AG08396 (cell line): ENCODE measurements around the gene SMPD1.

Experiments
- DNase-seq: peaks from one replicate; pipeline ENCODE4 v3.0.0; 2012; ENCODE audit warnings: low spot score, mixed read lengths

Gene SMPD1

DNA sequence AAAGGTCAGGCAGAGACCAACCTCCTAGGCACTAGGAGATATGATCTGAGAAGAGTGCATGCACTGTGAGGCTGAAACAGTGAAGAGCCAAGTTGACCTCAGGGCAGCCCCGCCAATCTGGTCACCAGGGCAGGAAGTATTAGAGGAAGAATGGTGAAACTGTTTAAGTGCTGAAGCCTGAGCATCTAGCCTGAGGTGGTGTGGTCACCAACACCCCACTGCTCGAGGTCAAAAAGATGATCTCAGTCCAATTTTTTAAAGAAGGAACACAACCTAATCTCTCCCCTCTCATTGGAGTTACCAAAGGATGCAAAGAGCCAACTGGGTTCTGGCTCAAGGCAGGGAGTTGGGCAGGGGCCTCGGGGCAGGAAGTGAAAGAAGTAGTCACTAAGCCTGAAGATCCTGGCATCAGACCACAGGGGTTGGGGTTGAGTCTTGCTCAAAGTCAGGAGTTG, 24.6 kb downstream of the SMPD1 start:
- DNase-seq, result no peak

DNA sequence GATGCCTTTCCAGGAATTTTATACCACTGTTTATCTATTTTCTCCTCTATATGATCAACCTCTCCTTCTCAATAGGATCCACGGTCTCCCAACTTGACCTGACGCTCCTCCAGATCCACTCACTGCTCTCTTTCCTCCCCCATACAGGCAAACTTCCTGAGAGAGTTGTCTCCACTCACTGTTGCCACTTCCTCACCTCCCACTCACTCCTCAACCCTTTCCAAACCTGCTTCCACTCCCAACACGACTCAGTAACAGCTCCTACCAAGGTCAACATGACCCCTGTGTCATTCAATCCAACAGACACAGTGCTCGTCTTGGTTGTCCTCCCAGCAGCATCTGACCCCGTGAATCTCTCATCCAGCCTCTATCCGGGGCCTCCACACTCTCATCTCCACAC, 25.5 kb downstream of the SMPD1 start:
- DNase-seq, result no peak

DNA sequence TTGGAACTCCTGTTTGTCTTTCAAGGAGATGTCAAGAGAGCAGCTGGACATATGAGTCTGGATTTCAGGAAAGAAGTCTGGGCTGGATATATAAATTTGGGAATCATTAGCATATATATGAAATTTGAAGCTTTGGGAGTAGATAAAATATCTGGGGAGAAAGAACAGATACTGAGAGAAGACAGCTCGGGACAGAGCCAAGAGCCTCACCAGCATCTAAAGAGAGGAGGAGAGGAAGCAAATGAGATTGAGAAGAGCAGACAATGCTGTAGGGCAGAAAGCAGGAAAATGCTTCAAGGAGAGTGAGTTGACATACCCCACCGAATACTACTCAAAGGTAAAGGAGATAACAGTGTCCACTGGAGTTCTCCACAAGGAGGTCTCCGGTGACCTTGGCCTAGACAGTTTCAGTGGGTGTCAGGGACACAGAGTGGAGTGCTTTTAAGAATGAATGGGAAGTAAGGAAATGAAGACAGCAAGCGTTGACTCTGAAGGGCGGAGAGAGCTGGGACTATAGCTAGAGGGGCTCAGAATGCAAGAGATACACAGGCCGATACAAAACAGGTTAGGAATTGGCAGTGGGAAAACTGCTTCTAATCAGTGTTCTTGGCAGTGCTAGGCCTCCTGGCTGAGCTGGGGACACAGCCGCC, 27.8 kb downstream of the SMPD1 start:
- DNase-seq, result peak; percentile 42

DNA sequence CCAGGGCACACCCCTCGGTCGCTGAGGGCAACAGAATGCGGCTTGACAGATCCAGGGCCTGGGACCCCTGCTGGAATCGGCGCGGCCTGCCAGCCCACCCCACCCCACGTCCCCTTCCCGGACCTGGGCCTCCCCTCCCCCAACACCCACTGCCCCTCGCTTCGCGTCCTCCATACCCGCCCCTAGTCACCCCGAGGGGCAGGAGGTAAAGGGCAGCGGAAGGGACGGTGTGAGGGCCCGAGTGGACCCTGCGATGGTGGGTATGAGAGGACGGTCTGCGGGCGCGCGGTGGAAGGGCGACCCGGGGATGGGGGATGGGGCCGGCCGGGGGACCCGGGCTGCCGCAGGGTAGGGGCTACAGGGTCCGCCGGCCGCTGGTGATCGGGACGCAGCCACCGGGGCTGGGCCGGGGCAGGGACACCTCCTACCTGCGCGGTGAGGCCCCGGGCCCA, 28.3 kb downstream of the SMPD1 start:
- DNase-seq, result peak; percentile 29

DNA sequence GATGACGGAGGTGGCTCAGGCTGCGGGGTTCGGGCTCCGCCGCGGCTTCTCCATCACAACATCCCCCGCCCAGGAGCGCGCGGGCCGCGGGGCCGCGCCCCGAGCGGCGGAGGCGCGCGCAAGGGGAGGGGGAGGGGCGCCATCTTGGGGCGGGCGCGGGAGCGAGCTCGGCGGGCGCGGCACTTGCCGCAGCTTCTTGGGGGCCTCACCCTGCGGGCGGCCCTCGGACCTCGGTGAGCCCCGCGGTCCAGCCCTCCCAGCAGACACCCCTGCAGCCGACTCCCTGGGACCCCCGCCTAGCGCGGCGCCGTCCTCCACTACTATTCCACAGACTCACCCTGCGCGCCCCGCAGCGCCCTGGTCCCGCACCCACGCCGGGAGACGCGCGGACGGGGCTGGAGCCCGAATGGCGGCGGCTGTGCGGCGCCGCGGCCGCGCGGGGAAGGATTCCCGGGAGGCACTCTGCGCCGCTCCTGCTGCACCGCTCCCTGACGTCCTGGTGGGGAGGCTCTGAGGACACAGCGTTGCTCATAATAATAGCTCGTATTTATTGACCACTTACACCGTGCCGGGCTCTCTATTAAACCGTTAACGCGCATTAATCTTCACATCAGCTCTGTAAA, 28.8 kb downstream of the SMPD1 start, which contains the start of gene APBB1:
Gene APBB1 (minus strand): TSS at position 86 of the 623 bp plus-strand sequence. CDS start 7,747 bp downstream, outside the sequence.
- DNase-seq, result peak; percentile 92

DNA sequence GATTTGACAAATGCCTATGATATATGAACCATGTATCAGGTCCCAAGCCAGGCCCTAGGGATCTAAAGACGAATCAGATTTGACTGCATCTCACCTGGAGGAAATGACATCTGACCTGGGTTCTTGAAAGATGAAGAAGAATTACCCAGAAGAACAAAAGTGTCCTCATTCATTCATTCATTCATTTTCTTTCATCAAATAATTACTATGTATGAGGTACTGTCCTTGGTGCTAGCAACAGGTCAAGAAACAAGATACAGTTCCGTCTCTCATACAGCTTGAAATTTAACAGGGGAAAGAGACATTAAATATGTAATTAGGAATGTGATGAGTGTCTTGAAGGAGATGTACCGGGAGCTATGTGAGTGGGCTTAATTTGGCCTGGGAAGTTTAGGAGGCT, 30.4 kb downstream of the SMPD1 start:
- no peak for DNase-seq

DNA sequence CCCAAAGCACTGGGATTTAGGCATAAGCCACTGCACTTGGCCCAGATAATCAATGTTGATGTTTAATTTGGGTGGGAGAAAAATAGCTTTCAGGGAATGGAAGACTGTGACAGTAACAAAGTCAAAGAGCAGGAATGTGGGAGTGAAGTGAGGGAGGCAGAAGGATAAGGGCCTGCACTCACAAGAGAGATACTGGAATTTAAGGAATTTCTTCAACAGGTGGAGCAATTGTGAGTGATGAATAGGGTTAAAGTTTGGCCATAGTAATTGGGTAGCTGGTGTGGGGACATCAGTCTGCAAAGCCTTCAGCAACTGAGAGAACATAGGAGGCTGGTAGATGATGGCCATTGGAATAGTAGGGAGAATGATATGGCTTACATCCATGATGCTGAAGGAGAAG, 37.2 kb downstream of the SMPD1 start:
- DNase-seq, result no peak

DNA sequence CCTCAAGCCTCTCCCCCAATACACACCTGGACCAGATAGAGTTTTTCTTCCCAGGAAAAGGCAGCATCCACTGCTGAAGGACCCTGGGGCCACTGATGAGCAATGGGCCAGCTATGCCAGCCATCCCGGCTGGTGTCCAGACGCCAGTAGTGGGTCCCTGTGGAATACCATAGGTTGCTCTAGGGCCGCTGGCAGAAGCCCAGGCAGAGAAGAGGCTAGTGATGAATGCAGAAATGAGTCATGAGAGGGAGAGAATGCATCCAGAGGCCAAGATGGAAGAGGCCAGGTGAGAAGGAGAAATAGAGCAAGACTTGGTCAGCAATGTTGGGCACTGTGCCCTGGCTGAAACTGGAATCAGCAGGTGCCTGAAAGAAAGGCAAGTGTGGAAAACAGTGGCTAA, 41.6 kb downstream of the SMPD1 start:
- DNase-seq, result peak; percentile 42

DNA sequence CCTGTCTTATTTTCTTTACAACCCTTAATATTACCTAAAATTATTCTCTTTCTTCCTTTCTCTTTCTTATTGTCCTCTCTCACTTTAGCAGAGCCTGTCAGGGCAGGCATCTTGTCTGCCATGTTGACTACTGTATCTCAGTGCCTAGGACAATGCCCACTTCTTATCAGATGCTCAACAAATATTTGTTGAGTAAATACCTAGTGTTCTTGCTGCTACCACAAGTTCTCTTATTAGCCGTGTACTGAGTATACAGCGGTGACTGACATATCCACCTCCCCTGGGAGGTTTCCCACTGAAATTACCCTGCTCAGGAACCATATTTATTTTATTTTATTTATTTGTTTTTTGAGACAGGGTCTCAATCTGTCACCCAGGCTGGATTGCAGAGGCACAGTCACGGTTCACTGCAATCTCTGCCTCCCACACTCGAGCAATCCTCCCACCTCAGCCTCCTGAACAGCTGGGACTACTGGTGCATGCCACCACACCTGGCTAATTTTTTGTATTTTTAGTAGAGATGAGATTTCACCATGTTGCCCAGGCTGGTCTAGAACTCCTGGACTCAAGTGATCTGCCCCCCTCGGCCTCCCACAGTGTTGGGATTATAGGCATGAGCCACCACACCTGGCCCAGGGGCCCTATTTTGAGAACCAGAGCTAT, 43.9 kb downstream of the SMPD1 start:
- no peak for DNase-seq

DNA sequence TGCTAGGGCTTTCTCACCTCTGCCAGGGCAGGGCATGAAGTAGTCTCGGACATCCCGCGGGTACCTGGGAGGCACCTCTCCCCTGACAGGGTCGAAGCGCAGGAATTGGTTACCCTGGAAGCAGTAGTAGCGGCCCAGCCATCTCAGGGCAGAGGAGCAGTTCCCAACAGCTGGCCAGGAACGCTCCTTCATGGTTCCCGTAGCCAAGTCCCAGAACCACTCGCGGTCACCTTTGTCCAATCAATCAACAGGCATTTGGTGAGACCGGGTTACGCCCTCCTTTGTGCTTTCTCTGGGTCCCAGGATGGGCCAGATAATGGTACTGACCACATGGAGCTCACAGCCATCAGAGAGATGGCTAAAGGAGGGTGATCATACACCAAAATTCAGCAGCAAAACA, 47.1 kb downstream of the SMPD1 start:
- no peak for DNase-seq

DNA sequence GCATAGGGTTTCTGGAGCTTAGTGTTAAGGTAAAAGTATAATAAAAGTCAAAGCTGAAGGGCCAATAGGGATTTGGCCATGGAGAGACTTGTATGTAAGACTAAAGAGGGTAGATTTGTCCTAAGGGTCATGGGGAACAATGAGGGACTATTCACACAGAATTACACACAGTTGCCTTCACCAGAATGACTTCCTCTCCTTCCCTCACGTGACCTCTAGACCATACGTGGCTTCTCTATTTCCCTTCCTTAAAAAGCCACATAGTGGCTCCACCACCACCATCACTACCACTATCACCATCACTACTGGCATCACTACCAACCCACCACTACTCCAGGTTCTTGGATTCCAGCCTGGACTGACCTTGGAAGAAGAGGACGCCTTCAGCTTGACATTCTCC, 47.7 kb downstream of the SMPD1 start:
- DNase-seq, result no peak

DNA sequence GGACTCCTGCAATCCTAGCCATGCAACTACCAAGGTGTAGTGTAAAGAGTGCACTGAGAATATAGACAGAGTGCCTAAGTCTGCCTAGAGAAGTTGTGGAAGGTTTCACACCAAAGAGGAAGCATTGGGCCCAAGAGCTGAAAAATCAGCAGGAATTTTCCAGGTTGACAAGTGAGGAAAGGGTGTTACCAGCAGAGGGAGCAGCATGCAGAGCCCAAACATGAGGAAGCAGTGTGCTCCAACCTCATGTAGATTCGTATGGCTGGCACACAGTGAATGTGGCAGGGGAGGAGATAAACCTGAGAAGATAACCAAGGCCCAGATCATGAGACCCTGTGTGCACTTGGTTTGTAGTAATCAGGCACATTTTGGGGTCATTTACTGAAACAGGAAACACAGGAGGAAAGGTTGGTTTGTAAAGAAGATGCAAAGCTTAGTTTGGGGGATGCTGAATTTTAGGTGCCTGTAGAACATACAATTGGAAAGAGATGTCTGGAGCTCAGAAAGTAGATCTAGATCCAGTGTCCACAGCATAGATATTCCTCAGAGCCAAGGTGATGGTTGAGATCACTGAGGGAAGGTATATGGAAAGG, 48.8 kb downstream of the SMPD1 start:
- peak; percentile 70 for DNase-seq

DNA sequence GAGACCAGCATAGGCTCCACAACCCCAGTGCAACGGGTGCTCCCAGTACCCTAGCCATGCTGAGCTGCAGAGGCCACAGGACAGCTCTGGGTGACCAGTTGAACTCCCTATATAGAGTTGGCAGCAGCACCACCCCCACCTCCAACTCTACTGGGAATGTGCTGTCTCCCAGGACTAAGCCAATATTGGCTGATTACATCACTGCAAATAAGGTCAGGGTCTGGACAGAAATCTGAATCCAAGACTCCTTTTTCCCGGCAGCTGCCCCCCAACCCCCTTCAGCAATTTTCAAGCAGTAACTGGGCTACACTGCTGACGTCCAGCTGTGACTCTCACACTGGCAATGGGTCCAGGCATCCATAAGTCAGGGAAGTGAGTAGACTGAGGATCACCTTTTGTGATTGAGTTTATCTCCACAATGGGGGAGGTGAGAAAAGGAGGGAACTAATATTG, 50.7 kb downstream of the SMPD1 start, which contains the start of gene HPX:
Gene HPX (minus strand): TSS at position 82 of the 453 bp plus-strand sequence. CDS start 24 bp downstream, at position 58.
- no peak for DNase-seq

DNA sequence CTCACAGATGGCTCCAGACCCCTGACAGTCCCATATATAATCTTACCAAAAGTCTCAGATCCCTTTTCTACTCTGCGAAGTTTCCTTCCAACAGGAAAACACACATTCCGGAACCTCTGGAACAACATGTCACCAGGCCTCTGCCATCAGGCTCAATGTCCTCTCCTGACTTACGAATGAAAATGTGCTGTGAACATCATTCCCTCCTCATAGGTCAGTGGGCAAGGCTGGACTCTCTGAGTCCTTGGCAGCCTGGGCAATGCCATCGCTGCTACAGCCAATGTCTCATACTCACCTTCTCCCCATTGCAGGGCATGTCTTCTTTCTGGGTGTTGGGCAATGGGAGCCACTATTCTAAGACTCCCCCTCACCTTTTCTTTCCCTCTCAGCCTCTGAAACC, 52.2 kb downstream of the SMPD1 start:
- DNase-seq, result no peak

DNA sequence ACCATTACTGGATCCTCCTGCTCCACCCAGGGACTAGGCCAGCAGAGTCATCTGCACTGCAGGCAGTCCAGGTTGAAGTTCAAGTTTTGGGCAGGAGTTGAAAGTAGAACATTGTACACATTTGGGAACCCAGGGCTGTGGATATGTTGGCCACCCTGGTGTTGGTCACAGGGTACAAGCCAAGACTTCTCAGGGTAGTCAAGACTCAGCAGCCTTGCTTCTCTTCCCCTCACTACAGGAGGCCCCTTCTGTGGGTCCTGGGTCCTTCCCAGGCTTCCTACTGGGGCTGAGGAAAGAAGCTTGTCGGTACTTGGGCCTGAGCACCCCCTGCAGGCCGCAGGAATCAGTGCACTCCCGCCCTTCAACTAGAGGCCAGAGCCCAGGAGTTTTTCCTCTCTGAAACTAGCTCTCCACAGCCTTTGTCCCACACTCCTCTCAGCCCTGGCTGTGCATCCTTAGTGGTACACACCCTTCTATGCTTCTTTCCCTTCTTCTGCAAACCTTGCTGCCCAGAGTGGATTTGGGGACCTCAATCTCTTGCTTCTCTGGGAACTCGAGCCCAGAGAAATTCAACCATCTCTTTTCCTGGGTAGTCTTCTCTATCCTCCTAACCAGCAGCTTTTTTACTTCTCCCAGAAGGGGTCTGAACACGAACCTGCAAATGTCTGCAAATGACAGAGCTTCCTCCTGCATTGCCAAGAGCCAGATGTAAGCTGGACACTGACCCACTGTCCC, 53.2 kb downstream of the SMPD1 start:
- peak; percentile 79 for DNase-seq
